Activated effector memory CD4-positive, alpha-beta T cell treated with Interleukin-2 at 50 U/mL for 16 hours (primary cell): Measurements from ENCODE around the gene COA7.
"Not testable (repeated sequence)": the region's sequence is repeated elsewhere in the genome, so short reads cannot be mapped to it uniquely, and the experiment has no call there.

Source experiments
- DNase-seq: peaks from one replicate; pipeline ENCODE4 v3.0.0-alpha.2; 2020

Gene COA7

DNA sequence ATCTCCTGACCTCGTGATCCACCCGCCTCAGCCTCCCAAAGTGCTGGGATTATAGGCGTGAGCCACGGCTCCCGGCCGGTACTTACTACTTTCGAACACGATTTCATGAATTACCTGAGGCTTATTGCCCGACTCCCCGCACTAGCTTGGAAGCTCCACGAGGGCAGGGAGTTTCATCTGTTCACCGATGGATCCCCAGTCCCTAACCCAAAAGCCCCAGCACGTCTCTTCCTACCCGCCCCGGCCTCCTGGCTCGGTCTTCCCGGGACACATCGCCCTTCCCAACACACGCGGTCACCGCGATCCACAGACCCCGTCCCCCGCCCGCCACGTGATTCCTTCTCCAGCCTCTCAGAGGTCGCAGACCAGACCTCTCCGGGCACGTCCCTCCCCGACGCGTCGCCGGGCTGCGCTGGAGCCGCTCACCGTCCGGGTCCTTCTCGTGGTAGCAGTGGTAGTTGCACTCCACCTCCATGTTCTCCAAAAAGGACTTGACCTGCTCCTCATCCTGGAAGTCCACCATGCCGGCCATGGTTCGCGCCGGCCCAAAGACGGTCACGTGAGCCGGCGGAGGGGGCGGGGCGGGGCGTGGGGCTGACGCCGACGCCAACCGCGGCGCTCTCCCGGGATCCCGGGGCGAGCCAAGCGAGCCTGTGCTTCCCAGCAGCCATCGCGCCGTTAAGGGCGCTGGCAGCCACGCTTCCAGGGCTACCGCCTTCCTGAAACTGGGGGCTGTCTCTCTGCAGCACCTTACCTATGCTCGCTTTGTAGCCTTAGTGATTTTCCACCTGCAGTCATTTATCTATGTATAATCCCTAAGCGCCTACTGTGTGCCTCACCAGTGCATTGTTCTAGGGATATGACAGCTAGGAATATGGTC, at the start of gene COA7:
TSS of gene COA7 (minus strand) at position 553 of the 880 bp plus-strand sequence. CDS start at position 532, 21 bp downstream.
- peak; percentile 52 for DNase-seq

DNA sequence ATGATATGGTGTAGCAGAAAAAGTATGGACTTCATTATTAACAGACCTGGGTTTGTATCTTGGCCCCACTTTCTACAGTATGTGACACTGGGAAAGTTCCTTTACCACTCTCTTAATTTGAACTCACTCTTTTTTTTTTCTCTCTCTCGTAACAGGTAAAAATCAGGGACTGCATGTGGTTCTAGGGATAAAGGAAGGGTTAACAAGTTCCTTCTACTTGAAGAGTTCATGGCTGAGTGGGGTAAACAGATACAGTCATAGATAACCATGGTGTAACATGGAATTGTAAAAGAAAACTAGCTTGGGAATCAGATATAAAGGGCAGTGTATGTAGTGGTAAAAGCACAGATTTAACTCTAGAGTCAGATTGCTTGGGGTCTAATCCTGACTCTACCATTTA, 49.3 kb upstream of the COA7 start:
- DNase-seq, result no peak

DNA sequence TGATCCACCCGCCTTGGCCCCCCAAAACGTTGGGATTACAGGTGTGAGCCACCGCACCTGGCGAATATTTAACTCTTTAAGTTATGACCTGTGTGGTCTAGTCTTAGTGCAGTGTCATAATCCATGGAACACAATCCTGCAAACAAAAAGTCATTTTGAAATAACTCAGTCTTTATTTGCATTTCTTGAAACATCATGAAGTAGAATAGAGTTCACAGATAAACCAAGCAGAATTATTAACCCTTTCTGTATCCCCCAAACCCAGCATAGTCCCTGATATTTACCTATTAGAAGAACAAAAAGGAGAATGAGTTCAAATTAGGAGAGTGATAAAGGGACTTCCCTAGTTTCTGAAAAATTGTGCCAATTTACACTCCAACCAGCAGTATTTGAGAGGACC, 48.0 kb upstream of the COA7 start:
- DNase-seq, result no peak

DNA sequence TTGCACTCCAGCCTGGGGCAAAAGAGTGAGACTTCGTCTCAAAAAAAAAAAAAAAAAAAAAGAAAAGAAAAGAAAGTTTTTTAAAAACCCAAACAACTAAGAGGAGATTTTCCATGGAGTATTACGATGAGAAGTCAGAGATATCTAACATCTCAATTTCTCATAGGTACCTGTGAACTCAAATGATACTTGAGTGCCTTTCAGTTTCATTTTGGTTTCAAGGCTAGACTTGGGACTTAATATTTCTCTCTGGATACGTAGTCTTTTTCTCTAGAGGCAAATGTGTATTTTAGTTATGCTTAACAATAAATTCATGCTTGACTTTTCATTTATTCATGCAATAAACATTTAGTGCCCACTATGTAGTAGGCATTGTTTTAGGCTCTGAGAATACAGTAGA, 43.1 kb upstream of the COA7 start:
- DNase-seq, result no peak

DNA sequence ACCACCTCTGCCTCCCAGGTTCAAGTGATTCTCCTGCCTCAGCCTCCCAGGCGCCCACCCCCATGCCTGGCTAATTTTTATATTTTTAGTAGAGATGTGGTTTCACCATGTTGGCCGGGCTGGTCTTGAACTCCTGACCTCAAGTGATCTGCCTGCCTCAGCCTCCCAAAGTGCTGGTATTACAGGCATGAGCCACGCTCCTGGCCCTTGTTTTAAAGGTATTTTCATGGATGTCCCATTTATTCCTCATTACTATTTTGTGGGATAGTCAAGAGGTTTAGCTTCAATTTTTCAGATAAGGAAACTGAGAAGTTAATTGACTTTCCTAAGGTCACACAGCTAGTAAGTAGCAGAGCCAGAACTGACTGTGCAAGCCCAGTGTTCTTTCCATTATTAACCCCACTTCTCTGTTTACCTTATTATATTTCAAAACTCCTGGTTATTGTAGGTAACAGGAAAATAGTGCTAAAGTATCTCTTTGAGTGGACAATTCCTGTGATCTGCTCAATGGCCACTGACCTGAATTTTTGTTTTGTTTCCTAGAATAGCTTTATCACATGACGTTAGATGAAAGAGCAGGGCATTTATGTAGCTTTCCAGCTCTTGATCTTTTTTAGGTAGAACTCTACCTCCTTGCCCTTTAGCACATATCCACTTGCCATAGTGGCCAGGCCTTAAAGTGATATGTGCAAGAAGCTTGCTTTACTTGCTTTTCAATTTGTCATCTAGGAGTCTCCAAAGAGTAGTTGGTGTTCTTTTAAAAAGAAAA, 41.7 kb upstream of the COA7 start:
- no peak for DNase-seq

DNA sequence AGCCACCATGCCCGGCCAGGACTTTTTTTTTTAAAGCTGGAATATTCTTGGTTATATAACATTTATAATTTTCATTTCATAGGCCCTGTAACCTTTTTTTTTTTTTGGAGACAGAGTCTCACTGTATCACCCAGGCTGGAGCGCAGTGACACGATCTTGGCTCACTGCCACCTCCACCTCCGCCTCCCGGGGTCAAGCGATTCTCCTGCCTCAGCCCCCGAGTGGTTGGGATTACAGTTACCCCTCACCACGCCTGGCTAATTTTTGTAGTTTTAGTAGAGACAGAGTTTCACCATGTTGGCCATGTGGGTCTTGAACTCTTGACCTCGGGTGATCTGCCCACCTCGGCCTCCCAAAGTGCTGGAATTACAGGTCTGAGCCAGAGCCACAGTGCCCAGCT, 40.7 kb upstream of the COA7 start:
- no peak for DNase-seq

DNA sequence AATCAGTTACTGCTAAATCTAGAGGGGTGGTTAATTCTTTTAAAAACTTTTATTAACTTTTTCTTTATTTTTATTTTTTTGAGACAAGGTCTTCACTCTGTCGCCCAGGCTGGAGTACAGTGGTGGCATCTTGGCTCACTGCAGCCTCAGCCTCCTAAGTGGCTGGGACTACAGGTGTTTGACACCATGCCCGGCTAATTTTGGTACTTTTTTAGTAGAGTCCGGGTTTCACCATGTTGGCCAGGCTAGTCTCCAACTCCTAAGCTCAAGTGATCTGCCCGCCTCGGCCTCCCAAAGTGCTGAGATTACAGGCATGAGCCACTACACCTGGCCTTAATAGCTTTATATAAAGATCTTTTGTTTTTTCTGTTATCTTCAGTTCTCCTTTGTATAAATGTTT, 40.0 kb upstream of the COA7 start:
- no peak for DNase-seq

DNA sequence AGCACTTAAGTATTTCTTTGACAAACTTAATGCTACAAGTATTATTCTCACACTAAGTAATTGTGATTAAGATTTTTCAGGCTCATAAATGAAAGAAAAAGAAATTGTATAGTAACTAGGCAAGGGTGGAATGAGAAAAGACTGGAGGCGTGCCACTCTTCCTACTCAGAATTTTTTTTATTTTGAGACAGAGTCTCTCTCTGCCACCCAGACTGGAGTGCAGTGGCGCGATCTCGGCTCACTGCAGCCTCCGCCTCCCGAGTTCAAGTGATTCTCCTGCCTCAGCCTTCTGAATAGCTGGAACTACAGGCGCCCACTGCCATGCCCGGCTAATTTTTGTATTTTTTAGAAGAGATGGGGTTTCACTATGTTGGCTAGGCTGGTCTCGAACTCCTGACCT, 37.2 kb upstream of the COA7 start:
- DNase-seq, result not testable (repeated sequence)

DNA sequence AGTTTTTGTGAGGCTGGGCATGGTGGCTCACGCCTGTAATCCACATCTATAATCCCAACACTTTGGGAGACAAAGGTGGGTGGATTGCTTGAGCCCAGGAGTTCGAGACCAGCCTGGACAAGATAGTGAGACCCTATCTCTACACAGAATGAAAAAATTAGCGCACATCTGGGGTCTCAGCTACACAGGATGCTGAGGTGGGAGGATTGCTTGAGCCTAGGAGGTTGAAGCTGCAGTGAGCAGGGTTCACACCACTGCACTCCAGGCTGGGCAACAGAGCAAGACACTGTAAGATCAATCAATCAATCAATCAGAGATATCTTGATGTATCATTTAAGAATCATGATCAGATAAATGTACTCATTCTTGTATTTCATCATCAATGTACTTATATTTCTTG, 35.2 kb upstream of the COA7 start:
- no peak for DNase-seq

DNA sequence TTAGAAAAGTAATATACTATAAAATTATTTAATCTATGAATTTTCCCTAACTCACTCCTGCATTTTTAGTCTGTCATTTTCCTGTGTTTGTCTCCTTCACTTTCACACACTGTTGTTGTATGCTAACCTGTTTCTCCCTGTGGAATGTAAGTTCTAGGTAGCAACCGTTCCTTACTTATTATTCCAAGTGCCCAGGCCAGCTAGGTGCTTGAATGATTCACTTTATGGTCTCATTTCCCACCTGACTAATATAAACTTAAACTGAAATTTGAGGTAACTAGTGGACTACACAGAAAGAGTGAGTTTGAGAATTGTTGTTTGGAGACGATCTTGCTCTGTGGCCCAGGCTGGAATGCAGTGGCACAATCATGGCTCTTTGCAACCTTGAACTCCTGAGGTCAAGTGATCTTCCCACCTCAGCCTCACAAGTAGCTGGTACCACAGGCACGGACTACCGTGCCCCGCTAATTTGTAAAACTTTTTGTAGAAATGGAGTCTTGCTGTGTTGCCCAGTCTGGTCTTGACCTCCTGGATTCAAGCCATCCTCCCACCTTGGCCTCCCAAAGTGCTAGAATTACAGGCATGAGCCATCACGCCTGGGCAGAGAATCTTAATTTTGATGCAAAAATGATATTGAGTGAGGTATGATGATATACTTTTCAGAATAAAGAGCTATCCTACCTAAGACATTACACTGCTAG, 30.0 kb upstream of the COA7 start:
- DNase-seq, result no peak

DNA sequence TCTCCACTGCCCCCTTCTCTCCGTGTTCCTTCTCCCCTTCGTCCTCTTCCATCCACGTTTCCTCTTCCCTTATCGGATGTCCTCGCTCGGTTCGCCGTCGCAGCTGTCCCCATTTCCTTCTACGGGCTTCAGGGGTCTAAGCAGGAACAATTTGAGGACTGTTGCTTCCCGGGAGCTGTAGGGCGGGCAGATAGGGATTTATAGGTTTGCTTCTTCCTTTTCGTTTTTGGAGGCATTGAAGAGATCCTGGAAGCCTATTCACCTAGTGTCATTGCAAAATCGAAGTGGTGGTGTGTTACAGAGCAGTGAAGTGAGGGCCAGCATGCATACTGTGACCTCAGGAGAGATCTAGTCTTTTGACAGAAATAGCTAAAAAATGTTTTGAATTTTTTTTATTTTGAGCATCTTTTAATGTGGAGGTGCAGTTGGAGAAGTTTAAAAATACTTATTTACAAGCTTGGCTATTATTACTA, 29.0 kb upstream of the COA7 start:
- DNase-seq, result no peak

DNA sequence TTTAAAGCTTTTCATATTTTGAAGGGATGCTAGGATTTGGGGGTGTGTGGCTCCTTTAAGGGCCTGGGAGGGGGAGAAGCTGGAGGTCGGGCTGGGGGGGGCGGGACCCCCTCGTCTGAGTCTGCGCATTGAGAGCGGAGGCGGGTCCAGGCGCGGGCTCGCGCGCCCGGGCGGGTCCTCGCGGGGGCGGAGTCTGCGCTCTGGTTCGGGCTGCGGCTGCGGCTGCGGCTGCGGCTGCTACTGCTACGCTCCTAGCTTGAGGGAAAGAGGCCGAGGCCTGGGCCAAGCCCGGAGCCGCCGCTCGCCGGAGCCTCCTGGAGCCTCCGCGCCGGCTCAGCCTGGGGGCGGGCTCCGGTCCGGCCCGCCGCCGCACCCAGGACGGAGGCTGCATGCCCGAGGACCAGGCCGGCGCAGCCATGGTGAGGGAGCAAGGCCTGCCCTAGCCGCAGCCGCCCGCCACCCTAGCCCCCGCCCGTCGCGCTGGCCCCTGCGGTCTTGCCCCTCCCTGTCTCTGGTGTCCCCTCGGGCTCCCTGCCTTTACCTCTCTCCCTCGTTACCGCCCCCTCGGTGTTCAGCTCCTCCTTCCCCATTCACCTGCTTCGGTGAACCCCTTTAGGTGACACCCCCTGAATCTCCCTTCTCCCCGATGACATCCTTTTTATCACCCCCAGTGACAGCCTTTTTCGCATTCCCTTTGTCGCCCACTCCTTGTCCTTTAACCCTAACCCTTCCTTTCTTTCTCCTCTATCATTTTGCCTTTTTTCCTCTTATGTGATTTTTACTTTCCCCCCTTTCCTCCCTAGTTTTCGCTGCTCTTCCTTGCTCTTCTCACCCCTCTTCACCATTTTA, 28.3 kb upstream of the COA7 start, which contains the start of gene ZYG11B:
TSS of gene ZYG11B (plus strand) at position 189 of the 849 bp plus-strand sequence. CDS start at position 390, 201 bp downstream.
- peak; percentile 93 for DNase-seq

DNA sequence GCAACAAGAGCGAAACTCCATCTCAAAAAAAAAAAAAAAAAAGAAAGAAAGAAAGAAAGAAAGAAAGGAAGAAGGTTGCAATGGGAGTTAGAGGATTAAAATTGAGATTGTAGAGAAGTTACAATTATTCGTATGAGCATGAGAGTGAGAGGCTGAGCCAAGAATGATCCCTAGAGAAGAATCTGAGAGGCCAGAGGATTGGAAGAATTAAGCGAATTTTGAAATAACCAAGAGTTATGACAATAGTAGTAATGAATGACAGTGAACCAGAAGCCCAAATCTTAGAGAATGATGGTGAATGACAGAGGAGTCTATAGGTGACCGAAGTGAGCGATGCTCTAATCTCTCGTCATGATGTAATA, 27.7 kb upstream of the COA7 start:
- DNase-seq, result no peak

DNA sequence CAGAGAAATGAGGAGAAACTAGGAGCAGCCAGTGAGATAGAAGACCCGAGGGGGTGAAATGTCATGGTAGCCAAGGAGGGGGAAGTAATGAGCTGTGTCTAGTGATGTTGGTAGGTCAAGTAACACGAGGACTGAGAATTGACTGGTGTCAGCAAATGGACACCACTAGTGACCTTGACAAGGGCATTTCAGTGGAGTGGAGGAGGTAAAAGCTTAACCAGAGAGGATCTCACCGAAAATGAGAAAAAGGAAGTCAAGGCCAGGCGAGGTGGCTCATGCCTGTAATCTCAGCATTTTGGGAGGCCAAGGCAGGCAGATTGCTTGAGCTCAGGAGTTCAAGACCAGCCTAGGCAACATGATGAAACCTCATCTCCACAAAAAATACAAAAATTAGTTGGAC, 25.1 kb upstream of the COA7 start:
- no peak for DNase-seq

DNA sequence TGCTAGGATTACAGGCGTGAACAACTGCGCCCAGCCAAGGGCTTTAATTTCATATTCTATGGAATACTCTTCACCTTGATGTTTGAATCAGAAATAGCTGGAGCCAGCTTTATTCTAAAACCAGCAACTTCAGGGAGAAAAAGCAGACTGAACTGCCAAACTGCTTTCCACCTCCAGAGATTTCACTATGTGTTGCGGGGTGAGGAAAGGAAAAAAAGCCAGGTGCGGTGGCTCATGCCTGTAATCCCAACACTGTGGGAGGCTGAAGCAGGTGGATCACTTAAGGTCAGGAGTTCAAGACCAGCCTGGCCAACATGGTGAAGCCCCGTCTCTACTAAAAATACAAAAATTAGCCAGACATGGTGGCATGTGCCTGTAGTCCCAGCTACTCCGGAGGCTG, 17.1 kb upstream of the COA7 start:
- DNase-seq, result not testable (repeated sequence)

DNA sequence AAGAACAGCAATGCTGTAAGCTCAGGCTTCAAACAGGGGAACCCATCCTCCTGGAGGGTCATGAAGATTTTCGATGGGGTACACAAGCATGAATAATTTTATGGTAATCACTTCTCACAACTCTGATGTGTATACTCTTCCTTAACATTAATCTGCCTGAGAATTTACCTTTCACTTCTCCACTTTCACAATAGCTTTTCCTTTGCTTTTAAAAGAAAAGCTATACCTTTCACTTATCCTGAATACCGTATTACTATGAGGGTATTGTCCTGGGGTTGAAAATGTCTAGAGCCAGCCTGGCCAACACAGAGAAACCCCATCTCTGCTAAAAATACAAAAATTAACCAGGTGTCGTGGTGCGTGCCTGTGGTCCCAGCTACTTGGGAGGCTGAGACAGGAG, 15.4 kb upstream of the COA7 start:
- DNase-seq, result no peak

DNA sequence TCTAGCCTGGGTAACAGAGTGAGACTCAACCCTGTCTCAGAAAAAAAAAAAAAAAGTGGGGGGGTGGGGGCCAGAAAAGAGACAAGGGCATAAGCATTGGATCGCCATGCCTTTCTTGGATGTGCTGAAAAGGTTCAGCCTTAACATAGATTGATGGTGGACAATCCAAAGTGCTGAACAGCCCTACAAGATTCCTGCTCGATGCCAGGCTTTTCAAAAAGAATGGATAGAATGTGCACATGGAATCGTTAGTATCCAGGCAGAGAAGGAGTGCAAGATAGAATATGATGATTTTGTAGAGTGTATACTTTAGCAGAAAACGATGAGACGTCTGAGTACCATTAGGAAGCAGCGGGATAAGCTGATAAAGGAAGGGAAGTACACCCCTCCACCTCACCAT, 10.9 kb upstream of the COA7 start:
- no peak for DNase-seq

DNA sequence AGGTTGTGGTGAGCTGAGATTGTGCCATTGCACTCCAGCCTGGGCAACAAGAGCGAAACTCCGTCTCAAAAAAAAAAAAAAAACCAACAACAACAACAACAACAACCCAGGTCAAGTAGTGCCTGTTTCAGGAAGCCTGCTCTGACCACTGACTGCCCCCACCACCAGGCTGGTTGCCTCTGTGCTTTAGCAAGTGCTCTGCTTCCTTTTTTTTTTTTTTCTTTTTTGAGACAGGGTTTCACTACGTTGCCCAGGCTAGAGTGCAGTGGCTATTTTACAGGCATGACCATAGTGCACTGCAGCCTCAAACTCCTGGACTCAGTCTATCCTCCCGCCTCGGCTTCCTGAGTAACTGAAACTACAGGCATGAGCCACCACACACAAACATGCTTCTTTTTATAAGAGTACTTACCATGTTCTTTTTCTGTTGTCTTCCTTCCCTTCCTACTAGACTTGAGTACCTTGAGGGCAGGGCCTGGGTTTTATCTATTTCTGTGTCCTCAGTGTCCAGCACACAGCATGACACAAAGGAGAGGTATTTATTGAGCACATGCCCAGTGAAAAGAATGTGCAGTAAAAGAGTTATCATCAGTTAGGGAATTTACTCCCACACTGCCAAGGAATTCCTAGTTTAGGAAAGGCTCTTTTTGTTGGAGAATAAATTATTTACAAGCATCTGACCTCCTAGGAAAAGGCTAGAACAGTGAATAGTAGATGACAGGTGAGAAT, 9.9 kb upstream of the COA7 start:
- DNase-seq, result no peak

DNA sequence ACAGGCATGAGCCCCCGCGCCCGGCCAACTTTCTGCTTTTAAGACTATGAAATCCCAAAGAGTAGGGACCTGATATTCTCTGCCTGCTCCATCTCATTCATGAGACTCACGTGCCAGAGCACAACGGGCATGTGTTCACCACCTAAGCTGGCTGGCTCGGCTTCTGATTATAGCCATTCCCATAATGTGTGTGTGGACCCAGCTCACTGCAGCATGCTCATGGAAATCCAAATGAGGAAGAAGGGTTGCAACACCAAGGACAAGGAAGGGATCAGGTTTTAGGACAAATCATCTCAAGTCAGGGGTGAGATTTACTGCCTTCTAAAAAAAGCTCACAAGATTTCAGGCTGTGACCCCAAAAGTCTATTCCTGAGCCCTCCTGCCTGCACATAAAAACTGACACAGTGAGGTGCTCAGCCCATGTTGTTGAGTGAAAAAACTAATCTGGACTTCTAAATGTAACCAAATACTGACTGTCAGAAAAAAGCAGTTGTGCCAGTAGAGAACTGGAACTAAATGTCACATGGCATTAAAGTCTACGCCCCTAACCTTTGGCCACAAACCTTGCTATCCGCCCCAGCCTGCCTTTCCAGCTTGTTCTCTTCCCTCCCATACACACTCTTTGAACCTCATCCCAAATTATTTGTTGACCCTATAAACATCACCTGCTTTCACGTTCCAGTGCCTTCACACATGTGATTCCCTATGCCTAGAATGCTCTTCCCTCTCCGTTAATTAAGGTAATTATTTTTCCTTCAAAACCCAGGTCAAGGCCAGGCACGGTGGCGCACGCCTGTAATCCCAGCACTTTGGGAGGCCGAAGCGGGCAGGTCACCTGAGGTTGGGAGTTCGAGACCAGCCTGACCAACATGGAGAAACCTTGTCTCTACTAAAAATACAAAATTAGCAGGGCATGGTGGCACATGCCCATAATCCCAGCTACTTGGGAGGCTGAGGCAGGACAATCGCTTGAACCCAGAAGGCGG, 9.1 kb upstream of the COA7 start:
- no peak for DNase-seq

DNA sequence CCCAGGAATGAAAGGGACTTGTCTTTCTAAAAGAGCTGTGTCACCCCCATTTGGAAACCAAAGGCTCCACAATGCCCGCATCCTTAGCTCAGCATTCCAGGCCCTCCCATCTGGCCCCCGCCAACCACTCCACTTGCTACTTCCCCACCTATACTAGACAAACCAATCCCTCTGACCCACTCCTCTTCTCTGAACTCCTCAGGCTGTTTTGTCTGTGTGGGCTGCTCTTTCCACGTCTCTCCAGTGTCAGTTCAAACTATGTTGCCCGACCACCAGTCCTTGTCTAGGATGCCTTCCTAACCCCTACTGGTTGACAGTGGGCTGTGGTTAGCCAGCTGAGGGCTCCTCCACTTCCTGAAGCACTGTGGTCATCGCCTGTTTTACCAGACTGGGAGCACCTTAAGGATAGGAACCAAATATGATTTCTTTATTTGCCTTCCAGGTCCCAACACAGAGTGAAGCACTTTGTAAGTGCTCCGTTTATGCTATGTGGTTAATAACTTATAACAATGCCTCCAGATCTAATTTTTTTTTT, 8.1 kb upstream of the COA7 start:
- DNase-seq, result no peak
